ENCODE results near the gene RPS19. TPM values are rescaled to one million over a fixed set of nuclear protein-coding genes. Genes with fewer than 3 reads are reported as not detected.

RPS19 gene
- polyA plus RNA-seq, 1 donor (not counting 4 experiments of a cell fraction or from before 2014, with no cell fraction given), result 2,290 TPM

DNA sequence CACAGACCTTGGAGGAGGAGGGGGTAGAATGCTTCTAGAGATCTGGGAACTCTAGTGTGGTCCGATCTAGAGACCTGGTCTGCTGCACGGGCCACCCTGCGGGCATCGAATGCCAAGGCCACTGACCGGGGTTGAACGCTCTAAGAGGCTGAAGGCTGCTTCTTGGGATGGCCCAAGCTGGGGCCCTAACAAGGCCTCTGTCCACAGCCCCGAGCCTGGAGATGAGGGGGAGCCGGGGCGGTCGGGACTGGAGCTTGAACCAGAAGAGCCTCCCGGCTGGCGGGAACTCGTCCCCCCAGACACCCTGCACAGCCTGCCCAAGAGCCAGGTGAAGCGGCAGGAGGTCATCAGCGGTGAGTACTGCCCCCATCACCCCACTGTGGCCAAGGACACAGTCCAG is 38.2 kb downstream of the RPS19 start:
- Histone ChIP-seq H3K27ac (ENCODE audit: control insufficient read depth, insufficient read depth, low read length) (no peak overlapping the region), H2AFZ (ENCODE audit: control insufficient read depth, low read length) (no peak overlapping the region), H3K9ac (ENCODE audit: control insufficient read depth, extremely low read depth, insufficient read depth, low read length) (no peak overlapping the region), H4K20me1 (ENCODE audit: control insufficient read depth, extremely low read depth, insufficient read depth, low read length) (peaks cover 2% of the 10 kb centered on the region), H3K79me2 (ENCODE audit: control insufficient read depth, insufficient read depth, low read length) (no peaks in the 10 kb centered on the region), H3K27me3 (ENCODE audit: control insufficient read depth, extremely low read depth, insufficient read depth, low read length) (no peaks in the 10 kb centered on the region), H3K4me3 (ENCODE audit: control insufficient read depth in 2 of 3, extremely low read depth in 1 of 3, insufficient read depth in 2 of 3, low read depth in 1 of 3, low read length in 3 of 3) (no peak overlapping the region), H3K9me1 (ENCODE audit: control insufficient read depth, extremely low read depth, insufficient read depth, low read length) (no peaks in the 10 kb centered on the region), H3K4me1 (ENCODE audit: control insufficient read depth, extremely low read depth, insufficient read depth, low read length) (no peaks in the 10 kb centered on the region), H3K9me3 (ENCODE audit: control insufficient read depth, low read depth, low read length) (no peaks in the 10 kb centered on the region), H3K36me3 (ENCODE audit: control insufficient read depth in 2 of 2, extremely low read depth in 1 of 2, insufficient read depth in 2 of 2, low read length in 2 of 2) (peaks cover 32 to 51% of the 10 kb centered on the region in 2 experiments), H3K4me2 (ENCODE audit: control insufficient read depth, extremely low read depth, insufficient read depth, low read depth, low read length) (no peak overlapping the region)
- FAIRE-seq (no peak), DNase-seq (ENCODE audit: low read depth, low spot score) (no peak)
- no peak for TF ChIP-seq EZH2 (IDR thresholded peaks at IDR 0.05; ENCODE audit: low read length)
- dilution Hi-C loops (cut with MboI; ENCODE audit: extremely low pct_ligation_motif_present, low sequenced_read_pairs), result no loop called here

DNA sequence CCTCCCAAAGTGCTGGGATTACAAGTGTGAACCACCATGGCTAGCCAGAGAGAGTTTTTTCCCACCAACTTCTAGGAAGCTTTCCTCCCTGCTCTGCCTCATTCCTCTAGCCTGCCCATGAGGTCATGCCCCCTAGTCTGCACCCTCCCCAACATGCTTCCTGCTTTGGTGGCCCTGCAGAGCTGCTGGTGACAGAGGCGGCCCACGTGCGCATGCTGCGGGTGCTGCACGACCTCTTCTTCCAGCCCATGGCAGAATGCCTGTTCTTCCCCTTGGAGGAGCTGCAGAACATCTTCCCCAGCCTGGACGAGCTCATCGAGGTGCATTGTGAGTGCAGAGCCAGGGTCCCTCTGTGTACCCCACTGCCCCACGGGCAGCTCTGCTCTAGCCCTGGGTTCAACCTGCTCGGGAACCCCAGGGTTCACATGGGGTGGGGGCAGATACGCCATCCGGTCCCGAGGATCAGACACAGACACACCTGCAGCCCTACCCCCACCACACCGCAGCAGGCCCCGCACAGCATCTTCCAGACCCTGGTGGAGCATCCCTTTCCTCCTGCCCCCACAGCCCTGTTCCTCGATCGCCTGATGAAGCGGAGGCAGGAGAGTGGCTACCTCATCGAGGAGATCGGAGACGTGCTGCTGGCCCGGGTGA is 41.8 kb downstream of the RPS19 start:
- dilution Hi-C loops (cut with MboI; ENCODE audit: extremely low pct_ligation_motif_present, low sequenced_read_pairs), result no loop called here
- no peak for FAIRE-seq

More for the DNA sequence above, 41.8 kb downstream of the RPS19 start:
- peaks cover 5% of the 10 kb centered on the region for H4K20me1 ChIP-seq (ENCODE audit: control insufficient read depth, extremely low read depth, insufficient read depth, low read length)
- DNase-seq (ENCODE audit: low read depth, low spot score), result no peak
- H3K9ac ChIP-seq (ENCODE audit: control insufficient read depth, extremely low read depth, insufficient read depth, low read length), result no peak overlapping the region
- peaks cover 47 to 57% of the 10 kb centered on the region in 2 experiments for H3K36me3 ChIP-seq (ENCODE audit: control insufficient read depth in 2 of 2, extremely low read depth in 1 of 2, insufficient read depth in 2 of 2, low read length in 2 of 2)
- H3K27me3 ChIP-seq (ENCODE audit: control insufficient read depth, extremely low read depth, insufficient read depth, low read length), result no peaks in the 10 kb centered on the region
- TF ChIP-seq, protein P1, sequence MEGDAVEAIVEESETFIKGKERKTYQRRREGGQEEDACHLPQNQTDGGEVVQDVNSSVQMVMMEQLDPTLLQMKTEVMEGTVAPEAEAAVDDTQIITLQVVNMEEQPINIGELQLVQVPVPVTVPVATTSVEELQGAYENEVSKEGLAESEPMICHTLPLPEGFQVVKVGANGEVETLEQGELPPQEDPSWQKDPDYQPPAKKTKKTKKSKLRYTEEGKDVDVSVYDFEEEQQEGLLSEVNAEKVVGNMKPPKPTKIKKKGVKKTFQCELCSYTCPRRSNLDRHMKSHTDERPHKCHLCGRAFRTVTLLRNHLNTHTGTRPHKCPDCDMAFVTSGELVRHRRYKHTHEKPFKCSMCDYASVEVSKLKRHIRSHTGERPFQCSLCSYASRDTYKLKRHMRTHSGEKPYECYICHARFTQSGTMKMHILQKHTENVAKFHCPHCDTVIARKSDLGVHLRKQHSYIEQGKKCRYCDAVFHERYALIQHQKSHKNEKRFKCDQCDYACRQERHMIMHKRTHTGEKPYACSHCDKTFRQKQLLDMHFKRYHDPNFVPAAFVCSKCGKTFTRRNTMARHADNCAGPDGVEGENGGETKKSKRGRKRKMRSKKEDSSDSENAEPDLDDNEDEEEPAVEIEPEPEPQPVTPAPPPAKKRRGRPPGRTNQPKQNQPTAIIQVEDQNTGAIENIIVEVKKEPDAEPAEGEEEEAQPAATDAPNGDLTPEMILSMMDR (optimal IDR thresholded peaks at IDR 0.05 in 1 of 3, IDR thresholded peaks at IDR 0.05 in 1 of 3, conservative IDR thresholded peaks at IDR 0.05 in 1 of 3; ENCODE audit: extremely low read depth in 1 of 3, insufficient read depth in 2 of 3, low read length in 3 of 3), result no peak
- no peak for TF ChIP-seq EZH2 (IDR thresholded peaks at IDR 0.05; ENCODE audit: low read length)
- no peak overlapping the region for H3K4me2 ChIP-seq (ENCODE audit: control insufficient read depth, extremely low read depth, insufficient read depth, low read depth, low read length)
- no peaks in the 10 kb centered on the region for H3K79me2 ChIP-seq (ENCODE audit: control insufficient read depth, insufficient read depth, low read length)
- H3K27ac ChIP-seq (ENCODE audit: control insufficient read depth, insufficient read depth, low read length), result no peak overlapping the region
- H3K9me3 ChIP-seq (ENCODE audit: control insufficient read depth, low read depth, low read length), result no peaks in the 10 kb centered on the region
- H3K4me1 ChIP-seq (ENCODE audit: control insufficient read depth, extremely low read depth, insufficient read depth, low read length), result no peaks in the 10 kb centered on the region
- H3K4me3 ChIP-seq (ENCODE audit: control insufficient read depth in 2 of 3, extremely low read depth in 1 of 3, insufficient read depth in 2 of 3, low read depth in 1 of 3, low read length in 3 of 3), result no peak overlapping the region
- no peak overlapping the region for H2AFZ ChIP-seq (ENCODE audit: control insufficient read depth, low read length)
- H3K9me1 ChIP-seq (ENCODE audit: control insufficient read depth, extremely low read depth, insufficient read depth, low read length), result no peaks in the 10 kb centered on the region

All from keratinocyte (primary cell).